ENCODE measurements around the gene TIFAB. TPM values are rescaled to one million over a fixed set of nuclear protein-coding genes. Genes with fewer than 3 reads are reported as not detected.

Gene TIFAB
- total and polyA plus RNA-seq, 3 donors from 2014 or later = 0.06 to 1.1 (median 0.16) TPM

DNA sequence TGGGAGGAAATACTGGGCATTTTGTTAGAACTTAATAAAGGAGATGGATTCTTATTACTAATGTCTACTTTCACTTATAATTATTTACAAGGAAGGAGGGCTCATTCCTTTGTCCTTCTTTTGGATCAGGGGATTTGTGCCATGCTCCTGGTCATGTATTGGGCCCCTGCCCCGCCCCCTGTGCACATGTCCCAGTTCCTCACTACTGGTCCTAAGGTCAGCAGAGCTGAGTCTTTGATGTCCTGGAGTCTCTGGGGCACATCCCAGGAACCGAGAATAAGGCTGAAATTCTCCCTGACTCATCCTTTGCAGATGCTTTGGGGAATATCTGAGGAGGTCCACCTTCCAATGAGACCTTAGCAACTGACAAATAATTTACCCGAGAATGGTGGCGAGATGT lies 19.6 kb upstream of the TIFAB start:
- Histone ChIP-seq H3K9me3 (no peaks in the 10 kb centered on the region), H3K4me1 (no peaks in the 10 kb centered on the region), H3K4me3 (no peak overlapping the region), H3K27ac (no peak overlapping the region), H3K36me3 (ENCODE audit: low read depth, missing control alignments) (no peaks in the 10 kb centered on the region), H3K27me3 (no peaks in the 10 kb centered on the region)
- 82 to 92% methylated on average over 3 to 4 of the region's 4 CpGs for WGBS, 2 donors
- no peak for TF ChIP-seq POLR2A (IDR thresholded peaks at IDR 0.05)
- TF ChIP-seq, protein P1, sequence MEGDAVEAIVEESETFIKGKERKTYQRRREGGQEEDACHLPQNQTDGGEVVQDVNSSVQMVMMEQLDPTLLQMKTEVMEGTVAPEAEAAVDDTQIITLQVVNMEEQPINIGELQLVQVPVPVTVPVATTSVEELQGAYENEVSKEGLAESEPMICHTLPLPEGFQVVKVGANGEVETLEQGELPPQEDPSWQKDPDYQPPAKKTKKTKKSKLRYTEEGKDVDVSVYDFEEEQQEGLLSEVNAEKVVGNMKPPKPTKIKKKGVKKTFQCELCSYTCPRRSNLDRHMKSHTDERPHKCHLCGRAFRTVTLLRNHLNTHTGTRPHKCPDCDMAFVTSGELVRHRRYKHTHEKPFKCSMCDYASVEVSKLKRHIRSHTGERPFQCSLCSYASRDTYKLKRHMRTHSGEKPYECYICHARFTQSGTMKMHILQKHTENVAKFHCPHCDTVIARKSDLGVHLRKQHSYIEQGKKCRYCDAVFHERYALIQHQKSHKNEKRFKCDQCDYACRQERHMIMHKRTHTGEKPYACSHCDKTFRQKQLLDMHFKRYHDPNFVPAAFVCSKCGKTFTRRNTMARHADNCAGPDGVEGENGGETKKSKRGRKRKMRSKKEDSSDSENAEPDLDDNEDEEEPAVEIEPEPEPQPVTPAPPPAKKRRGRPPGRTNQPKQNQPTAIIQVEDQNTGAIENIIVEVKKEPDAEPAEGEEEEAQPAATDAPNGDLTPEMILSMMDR (IDR thresholded peaks at IDR 0.05) = no peak
- DNase-seq = no peak
- intact Hi-C loops (cut with DNase I; ENCODE audit: low total_unique reads) = no loop called here

DNA sequence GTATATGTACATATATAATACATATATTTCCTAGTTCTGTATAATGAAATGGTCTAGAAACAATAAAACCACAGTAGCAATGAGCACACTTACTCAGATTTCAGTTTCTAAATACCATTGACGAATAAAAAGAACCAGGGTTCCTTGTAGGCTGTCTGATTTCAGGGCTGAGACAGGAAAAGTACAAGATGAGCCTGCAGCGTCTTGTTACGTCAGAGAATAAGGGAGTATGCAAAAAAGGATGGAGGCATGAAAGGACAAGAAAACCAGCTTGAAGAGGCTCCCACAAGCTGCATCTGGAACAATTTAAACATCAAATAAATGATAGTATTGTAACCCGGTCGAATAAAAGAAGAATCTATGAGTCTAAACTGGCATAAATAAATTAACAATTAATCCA lies 17.8 kb upstream of the TIFAB start:
- no peaks in the 10 kb centered on the region for H3K27me3 ChIP-seq
- DNase-seq = no peak
- H3K9me3 ChIP-seq = no peaks in the 10 kb centered on the region
- no peaks in the 10 kb centered on the region for H3K36me3 ChIP-seq (ENCODE audit: low read depth, missing control alignments)
- no peaks in the 10 kb centered on the region for H3K4me1 ChIP-seq
- H3K27ac ChIP-seq = no peak overlapping the region
- TF ChIP-seq, protein P1 (IDR thresholded peaks at IDR 0.05) = no peak
- no peak for TF ChIP-seq POLR2A (IDR thresholded peaks at IDR 0.05)
- H3K4me3 ChIP-seq = no peak overlapping the region
- 50 to 60% methylated on average over 5 of the region's 5 CpGs for WGBS, 2 donors
- intact Hi-C loops (cut with DNase I; ENCODE audit: low total_unique reads) = loop anchor here (5.0 kb wide), 1 partner anchor 82 kb away; no protein-coding TSS in a partner anchor

DNA sequence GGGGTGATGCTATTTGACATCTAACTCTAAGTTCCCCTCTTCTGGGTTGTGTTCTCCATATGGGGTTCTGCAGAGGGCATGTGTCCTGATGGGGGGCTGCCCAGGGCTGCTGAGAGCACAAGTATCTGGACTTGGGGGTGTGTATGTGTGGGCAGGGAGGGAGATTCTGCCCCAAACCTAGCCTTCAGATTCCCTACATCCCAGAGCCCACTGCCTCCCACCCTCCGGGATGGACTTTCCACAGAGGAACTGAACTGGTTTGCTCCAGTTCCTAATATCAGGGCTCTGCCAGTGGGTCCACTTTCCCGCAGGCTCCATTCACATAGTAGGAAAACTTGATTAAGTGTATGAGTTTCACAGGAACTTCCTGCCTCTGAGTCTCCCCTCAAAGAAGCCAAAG lies 16.4 kb upstream of the TIFAB start:
- TF ChIP-seq POLR2A (IDR thresholded peaks at IDR 0.05) = no peak
- TF ChIP-seq, protein P1 (IDR thresholded peaks at IDR 0.05) = no peak
- Histone ChIP-seq H3K4me1 (no peaks in the 10 kb centered on the region), H3K9me3 (no peaks in the 10 kb centered on the region), H3K4me3 (no peak overlapping the region), H3K36me3 (ENCODE audit: low read depth, missing control alignments) (no peaks in the 10 kb centered on the region), H3K27ac (no peak overlapping the region), H3K27me3 (no peaks in the 10 kb centered on the region)
- no peak for DNase-seq
- intact Hi-C loops (cut with DNase I; ENCODE audit: low total_unique reads) = loop anchor here (5.0 kb wide), 1 partner anchor 84 kb away; no protein-coding TSS in a partner anchor
- WGBS, 2 donors = 90 to 95% methylated on average over 2 of the region's 2 CpGs

DNA sequence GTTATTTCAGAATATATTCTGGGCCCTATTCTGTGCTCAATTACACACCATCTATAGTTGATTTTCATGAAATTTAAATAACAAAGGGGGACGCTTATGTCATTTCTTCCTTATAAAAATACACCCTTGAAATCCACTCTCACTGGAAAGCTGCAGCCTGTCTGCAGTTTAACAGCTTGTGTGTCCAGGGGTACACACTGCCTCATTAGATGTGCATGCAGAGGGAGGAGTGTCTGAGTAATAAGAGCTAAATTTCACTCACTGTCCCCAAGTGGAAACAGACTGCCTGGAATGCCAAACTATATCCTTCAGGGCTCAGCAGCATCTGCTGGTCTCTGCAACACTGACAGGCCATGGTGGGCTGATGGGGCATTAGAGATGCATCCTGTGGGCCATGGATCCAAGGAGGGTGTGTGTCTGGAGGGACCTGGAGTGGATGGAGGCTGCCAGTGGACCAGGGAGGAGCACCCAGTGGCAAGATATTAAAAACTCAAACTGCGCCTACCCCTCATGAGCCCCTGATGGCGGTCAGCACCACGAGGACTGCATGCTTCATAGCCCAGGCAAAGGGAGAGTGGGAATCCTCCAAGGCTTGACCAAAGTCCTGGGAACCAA lies 15.8 kb upstream of the TIFAB start:
- no peak for TF ChIP-seq POLR2A (IDR thresholded peaks at IDR 0.05)
- TF ChIP-seq, protein P1 (IDR thresholded peaks at IDR 0.05) = no peak
- no peak overlapping the region for H3K27ac ChIP-seq
- no peaks in the 10 kb centered on the region for H3K36me3 ChIP-seq (ENCODE audit: low read depth, missing control alignments)
- no peak for DNase-seq
- H3K4me3 ChIP-seq = no peak overlapping the region
- 93% methylated on average over 4 of the region's 4 CpGs for WGBS, 2 donors
- intact Hi-C loops (cut with DNase I; ENCODE audit: low total_unique reads) = loop anchor here (5.0 kb wide), 1 partner anchor 84 kb away; no protein-coding TSS in a partner anchor
- H3K9me3 ChIP-seq = no peaks in the 10 kb centered on the region
- H3K27me3 ChIP-seq = no peaks in the 10 kb centered on the region
- H3K4me1 ChIP-seq = no peaks in the 10 kb centered on the region
